ENCODE results near the gene RREB1.

RREB1 gene

GRCh38 chr6:7196019-7196402, 88.2 kb downstream of the RREB1 start:
- peak; percentile 89 for DNase-seq

GRCh38 chr6:7196685-7197283, 89.0 kb downstream of the RREB1 start:
- peak; percentile 60 for DNase-seq

- no peak for DNase-seq
Measured at GRCh38 chr6:7197747-7198146, 90.0 kb downstream of the RREB1 start.

- peak; percentile 97 for DNase-seq
Measured at GRCh38 chr6:7198833-7199800, 91.4 kb downstream of the RREB1 start.

GRCh38 chr6:7200598-7201443, 93.1 kb downstream of the RREB1 start:
- peak; percentile 74 for DNase-seq

DNA sequence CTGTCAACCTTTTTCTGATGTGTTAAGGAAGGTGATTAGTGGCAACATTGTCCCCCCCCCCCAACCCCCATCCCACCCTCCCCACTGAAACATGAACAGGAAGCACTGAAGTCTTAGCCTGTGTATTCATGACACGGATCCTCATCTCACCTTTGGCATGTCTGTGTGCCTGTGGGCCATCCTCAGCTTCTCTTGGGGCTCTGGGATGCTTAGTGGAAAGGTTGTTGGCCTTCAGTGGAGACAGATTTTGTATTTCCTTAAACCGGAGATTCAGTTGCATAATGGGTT, 93.6 kb downstream of the RREB1 start:
- DNase-seq: no peak

- DNase-seq: peak; percentile 98
Measured at GRCh38 chr6:7201732-7202541, 94.2 kb downstream of the RREB1 start.

DNA sequence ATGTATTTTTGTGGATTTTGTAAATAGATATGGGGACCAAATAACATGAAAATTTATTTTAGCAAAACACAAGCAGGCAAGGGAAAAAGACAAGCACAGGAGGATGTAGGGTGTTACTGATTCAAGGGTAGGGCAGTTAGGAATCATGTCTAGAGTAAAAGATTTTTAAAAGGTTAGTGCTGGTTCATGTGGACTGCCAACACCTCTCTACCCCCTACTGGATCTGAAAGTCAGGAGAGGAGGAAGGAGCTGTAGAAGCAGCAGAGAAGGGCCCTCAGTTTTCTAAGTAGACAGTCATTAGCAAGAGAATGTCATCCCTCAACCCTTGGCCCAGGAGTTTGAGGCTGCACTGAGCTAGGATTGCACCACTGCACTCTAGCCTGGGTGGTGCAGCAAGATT, 95.2 kb downstream of the RREB1 start:
- DNase-seq: no peak

DNA sequence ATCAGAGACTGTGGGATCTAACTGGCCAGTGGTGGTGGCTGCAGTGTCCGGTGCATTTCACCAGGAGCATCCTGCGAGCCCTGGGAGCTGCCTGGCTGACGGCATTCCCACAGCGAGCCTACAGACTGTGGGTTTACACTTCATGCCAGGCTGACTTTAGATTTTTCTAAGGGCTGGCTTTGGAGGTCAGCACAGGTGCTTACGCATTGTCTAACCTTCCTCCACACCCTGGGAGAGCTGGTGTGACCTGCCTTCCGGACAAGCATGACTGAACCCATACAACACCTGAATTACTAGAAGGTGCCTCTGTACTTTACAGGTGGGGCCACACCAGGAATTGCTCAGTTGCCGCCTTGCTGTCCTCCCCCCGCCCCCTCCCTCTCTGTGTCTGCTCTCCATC, 96.2 kb downstream of the RREB1 start:
- no peak for DNase-seq

DNA sequence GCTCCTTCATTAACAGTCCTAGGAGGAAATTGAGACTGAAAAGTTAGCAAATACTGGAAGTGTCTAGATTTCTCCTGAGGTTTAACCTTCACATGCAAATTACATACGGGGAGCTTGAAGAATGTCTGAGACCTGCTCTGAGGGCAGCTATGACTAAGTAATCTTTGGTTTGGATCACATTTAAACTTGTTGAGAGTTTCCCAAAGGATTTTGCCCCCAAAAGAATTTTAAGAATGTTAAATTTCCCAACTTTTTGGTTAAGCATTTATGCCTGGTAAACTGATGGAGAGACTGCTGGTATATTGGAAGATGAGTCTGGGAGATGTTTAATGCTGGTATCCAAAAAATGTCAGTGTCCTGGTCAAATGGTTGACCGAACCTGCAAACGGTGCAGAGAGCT, 97.0 kb downstream of the RREB1 start:
- no peak for DNase-seq

GRCh38 chr6:7207720-7208119, 100.0 kb downstream of the RREB1 start:
- DNase-seq: no peak

- DNase-seq: no peak
Measured at GRCh38 chr6:7213416-7213815, 105.7 kb downstream of the RREB1 start.

DNA sequence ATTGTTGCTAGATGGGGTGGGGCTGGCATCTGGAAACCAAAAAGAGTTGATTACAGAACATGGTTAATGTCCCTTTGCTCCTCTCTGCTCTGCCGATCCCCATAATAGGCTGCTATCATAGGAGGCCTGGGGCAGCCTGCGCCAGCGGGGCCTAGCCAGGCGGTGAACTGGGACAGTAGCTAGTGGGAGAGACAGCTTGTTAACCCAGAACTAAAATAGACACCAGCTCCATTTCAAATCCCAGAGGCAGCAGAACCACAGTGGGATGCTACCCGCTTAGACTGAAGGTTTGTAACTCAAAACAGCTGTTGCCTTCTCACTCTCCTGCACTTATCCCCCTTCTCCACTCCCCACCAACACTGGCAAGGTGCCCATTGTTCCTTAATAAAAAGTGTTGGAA, 106.7 kb downstream of the RREB1 start:
- DNase-seq: no peak

- DNase-seq: no peak
Measured at GRCh38 chr6:7215131-7215530, 107.4 kb downstream of the RREB1 start.

GRCh38 chr6:7215798-7216231, 108.1 kb downstream of the RREB1 start:
- no peak for DNase-seq

DNA sequence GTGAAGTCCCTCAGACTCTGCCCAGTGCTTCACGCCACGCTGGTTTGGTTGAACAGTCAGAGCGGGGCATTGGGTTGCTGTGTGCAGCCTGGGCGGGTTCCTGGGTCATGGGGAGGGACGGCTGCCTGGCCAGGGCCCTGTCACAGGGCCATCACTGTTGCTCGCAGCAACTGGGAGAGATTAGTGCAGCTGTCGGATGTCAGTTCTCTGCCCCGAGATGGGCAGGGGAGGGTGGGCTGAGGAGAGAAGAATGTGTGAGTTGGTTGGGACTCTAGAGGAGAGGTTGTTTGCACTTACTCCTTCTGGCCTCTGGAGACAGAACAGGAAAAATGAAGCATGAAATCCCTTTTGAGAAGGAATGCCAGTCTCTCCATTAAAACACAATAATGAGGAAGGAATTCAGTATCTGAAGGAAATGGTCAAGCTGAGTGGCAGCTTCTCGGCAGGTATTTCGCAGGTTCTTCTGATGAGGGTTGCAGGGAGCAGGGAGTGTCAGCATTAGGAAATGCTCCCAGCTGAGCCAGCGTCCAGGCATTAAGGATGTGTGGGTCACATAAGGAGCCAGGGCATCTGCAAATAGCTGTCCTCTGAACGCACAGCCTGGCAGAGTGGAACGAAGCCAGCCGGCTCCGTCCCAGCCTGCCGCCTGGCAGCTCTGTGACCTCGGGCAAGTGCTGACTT, 109.3 kb downstream of the RREB1 start:
- no peak for DNase-seq

DNA sequence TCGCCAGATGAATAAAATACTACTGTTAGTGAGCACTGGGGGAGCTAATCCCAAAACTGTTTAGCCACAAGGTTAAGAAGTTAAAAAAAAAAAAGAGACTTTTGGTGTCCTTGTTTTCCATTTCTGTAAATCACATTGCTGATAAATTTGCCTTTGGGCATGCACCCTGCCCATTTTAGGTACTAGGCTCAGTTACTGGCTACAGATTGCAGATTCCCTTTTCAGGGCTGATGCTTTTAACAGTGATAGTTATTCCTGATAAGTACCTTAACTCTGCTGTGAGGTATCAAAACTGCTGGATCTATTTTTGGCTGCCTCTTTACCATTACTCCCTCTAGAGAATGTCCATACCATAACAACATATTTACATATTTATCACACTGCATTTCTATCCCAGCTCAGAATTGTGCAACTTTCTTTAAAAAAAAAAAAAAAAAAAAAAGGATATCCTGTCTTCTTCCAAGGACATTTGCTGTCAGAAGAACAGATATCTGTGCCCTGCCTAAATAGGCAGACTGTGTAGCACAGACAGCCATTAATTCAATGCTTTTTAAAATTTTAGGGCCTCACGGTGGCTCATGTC, 110.7 kb downstream of the RREB1 start:
- DNase-seq: peak; percentile 39

DNA sequence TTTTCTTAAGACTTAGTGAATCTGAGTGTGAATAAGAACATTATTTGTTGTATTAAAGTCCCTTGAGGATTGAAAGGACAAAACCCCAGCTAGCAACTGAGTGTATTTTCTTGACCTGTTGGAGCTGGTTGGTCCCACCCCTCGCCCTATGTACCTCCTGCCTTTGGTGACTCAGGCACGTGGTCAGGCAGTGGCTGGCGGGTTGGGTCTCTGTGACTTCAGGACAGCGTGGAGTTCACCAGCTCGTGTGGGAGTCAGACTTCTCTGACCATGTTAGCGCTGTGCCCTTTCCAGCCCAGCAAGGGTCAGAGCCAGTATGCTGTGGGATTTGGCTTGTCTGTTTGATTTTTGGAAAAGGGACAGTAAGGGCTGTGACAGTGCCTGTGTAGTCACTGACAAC, 111.5 kb downstream of the RREB1 start:
- peak; percentile 49 for DNase-seq

DNA sequence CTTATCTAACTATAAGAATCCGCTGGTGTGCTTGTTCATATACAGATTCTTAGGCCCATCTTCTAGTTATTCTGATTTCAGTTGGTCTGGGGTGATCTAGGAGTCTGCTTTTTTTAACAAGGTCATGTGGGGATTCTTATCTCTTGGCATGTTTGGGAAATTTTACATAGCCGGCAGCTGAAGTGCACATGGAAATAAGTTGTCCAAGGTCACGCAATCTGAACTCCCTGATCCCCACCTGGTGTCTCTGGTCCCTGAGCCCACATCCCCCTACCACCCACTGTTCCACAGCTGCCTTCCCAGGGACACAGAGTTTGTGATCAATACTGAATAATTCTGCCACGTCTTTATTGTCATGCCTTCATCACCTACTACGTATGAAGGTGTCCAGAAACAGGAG, 114.4 kb downstream of the RREB1 start:
- DNase-seq: no peak

DNA sequence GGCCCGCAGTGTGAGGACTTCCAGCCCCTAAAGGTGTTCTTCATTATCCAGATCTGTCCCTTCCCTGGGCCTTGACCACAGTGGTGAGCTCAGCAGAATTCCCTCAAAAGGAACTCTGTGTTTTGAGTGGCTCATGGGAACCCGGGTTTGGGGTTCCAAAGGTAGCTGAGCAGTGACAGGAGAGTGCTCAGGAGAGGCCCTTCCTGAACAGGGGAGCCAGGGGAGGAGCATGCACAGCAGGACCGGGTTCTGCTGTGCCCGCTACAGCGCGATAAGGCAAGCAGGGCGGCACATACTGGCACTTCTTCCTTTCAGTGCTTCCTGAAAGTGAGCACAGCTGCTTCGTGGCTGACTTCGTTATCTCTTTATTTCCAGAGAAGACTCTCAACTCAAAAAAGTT, 117.0 kb downstream of the RREB1 start:
- DNase-seq: no peak

- no peak for DNase-seq
Measured at GRCh38 chr6:7228662-7229375, 121.1 kb downstream of the RREB1 start.
